Measurements from ENCODE around the gene KRTAP19-4. TPM values are rescaled to one million over a fixed set of nuclear protein-coding genes. Genes with fewer than 3 reads are reported as not detected.
"Not testable (repeated sequence)": the region's sequence is repeated elsewhere in the genome, so short reads cannot be mapped to it uniquely, and the experiment has no call there.

Gene KRTAP19-4
- total RNA-seq = not detected

GRCh38 chr21:30497065-30497464, at the start of gene KRTAP19-4:
Gene KRTAP19-4, minus strand, starts transcription at chr21:30497165. Its CDS starts 55 bp downstream, at chr21:30497110.
- DNase-seq = no peak

- DNase-seq = no peak
Measured at GRCh38 chr21:30541764-30542163, 44.8 kb upstream of the KRTAP19-4 start, which contains the start of gene KRTAP19-6. Gene KRTAP19-6, minus strand, starts transcription at chr21:30541864. Its CDS starts 31 bp downstream, at chr21:30541833.

GRCh38 chr21:30518876-30519275, 21.9 kb upstream of the KRTAP19-4 start:
- DNase-seq = no peak

GRCh38 chr21:30515681-30516080, 18.7 kb upstream of the KRTAP19-4 start:
- no peak for DNase-seq

- DNase-seq = not testable (repeated sequence)
Measured at GRCh38 chr21:30505621-30506205, 8.7 kb upstream of the KRTAP19-4 start.

GRCh38 chr21:30502041-30502440, 5.1 kb upstream of the KRTAP19-4 start, which contains the start of gene KRTAP19-5:
Gene KRTAP19-5, minus strand, starts transcription at chr21:30502141. Its CDS starts 51 bp downstream, at chr21:30502090.
- DNase-seq = no peak

- no peak for DNase-seq
Measured at GRCh38 chr21:30491963-30492428, 5.0 kb downstream of the KRTAP19-4 start, which contains the start of gene KRTAP19-3. Gene KRTAP19-3, minus strand, starts transcription at chr21:30492013. Its CDS starts 56 bp downstream, at chr21:30491957.

- no peak for DNase-seq
Measured at GRCh38 chr21:30487336-30487735, 9.6 kb downstream of the KRTAP19-4 start, which contains the start of gene KRTAP19-2. Gene KRTAP19-2, minus strand, starts transcription at chr21:30487436. Its CDS starts 88 bp downstream, at chr21:30487348.

GRCh38 chr21:30486180-30486579, 10.8 kb downstream of the KRTAP19-4 start:
- DNase-seq = no peak

GRCh38 chr21:30482130-30482529, 14.8 kb downstream of the KRTAP19-4 start:
- no peak for DNase-seq

- no peak for DNase-seq
Measured at GRCh38 chr21:30480145-30480544, 16.8 kb downstream of the KRTAP19-4 start, which contains the start of gene KRTAP19-1. Gene KRTAP19-1, minus strand, starts transcription at chr21:30480367. Its CDS starts 50 bp downstream, at chr21:30480317.

GRCh38 chr21:30479259-30479658, 17.7 kb downstream of the KRTAP19-4 start:
- DNase-seq = no peak

GRCh38 chr21:30478004-30478403, 19.0 kb downstream of the KRTAP19-4 start:
- no peak for DNase-seq

- no peak for DNase-seq
Measured at GRCh38 chr21:30468900-30469714, 27.9 kb downstream of the KRTAP19-4 start.

GRCh38 chr21:30463713-30464112, 33.3 kb downstream of the KRTAP19-4 start:
- DNase-seq = no peak

GRCh38 chr21:30448514-30448913, 48.5 kb downstream of the KRTAP19-4 start:
- no peak for DNase-seq

- no peak for DNase-seq
Measured at GRCh38 chr21:30447056-30447455, 49.9 kb downstream of the KRTAP19-4 start.

Small RNA genes within 50 kb of the gene (small RNA-seq; reads per million reads assigned to genes)
- gene AP000567.1 (ENCODE audit: low replicate concordance) = not detected
- gene KRTAP19-10P (ENCODE audit: low replicate concordance) = not detected
- not detected for gene KRTAP19-11P (ENCODE audit: low replicate concordance)
- gene KRTAP19-9P (ENCODE audit: low replicate concordance) = not detected

Other genes with a start within 250 kb of the KRTAP19-4 start
- 10.3 TPM for gene KRTAP24-1, start 214.2 kb downstream of the KRTAP19-4 start, total RNA-seq
- not detected for gene KRTAP25-1, start 207.7 kb downstream of the KRTAP19-4 start, total RNA-seq
- 3.6 TPM for gene KRTAP26-1, start 176.8 kb downstream of the KRTAP19-4 start, total RNA-seq
- gene KRTAP27-1, start 159.5 kb downstream of the KRTAP19-4 start, total RNA-seq = not detected
- gene KRTAP23-1, start 148.6 kb downstream of the KRTAP19-4 start, total RNA-seq = not detected
- gene KRTAP13-2, start 124.9 kb downstream of the KRTAP19-4 start, total RNA-seq = 2.9 TPM
- 0.99 TPM for gene KRTAP13-1, start 101.1 kb downstream of the KRTAP19-4 start, total RNA-seq
- not detected for gene KRTAP13-3, start 71.2 kb downstream of the KRTAP19-4 start, total RNA-seq
- gene KRTAP13-4, start 66.9 kb downstream of the KRTAP19-4 start, total RNA-seq = not detected
- gene KRTAP15-1, start 56.9 kb downstream of the KRTAP19-4 start, total RNA-seq = not detected
- gene KRTAP19-1, start 16.8 kb downstream of the KRTAP19-4 start, total RNA-seq = 11.4 TPM
- not detected for gene KRTAP19-2, start 9.7 kb downstream of the KRTAP19-4 start, total RNA-seq
- 9.7 TPM for gene KRTAP19-3, start 5.2 kb downstream of the KRTAP19-4 start, total RNA-seq
- gene KRTAP19-5, start 5.0 kb upstream of the KRTAP19-4 start, total RNA-seq = 25.9 TPM
- not detected for gene KRTAP19-6, start 44.7 kb upstream of the KRTAP19-4 start, total RNA-seq
- not detected for gene KRTAP19-7, start 64.1 kb upstream of the KRTAP19-4 start, total RNA-seq
- gene KRTAP22-2, start 93.2 kb upstream of the KRTAP19-4 start, total RNA-seq = not detected
- gene KRTAP6-3, start 95.3 kb upstream of the KRTAP19-4 start, total RNA-seq = not detected
- gene KRTAP6-2, start 101.7 kb upstream of the KRTAP19-4 start, total RNA-seq = not detected
- gene KRTAP22-1, start 103.9 kb upstream of the KRTAP19-4 start, total RNA-seq = not detected
- not detected for gene KRTAP6-1, start 116.8 kb upstream of the KRTAP19-4 start, total RNA-seq
- not detected for gene KRTAP20-1, start 119.3 kb upstream of the KRTAP19-4 start, total RNA-seq
- gene KRTAP20-4, start 123.5 kb upstream of the KRTAP19-4 start, total RNA-seq = not detected
- 1.2 TPM for gene KRTAP20-2, start 138.0 kb upstream of the KRTAP19-4 start, total RNA-seq
- not detected for gene KRTAP20-3, start 145.7 kb upstream of the KRTAP19-4 start, total RNA-seq
- not detected for gene KRTAP21-3, start 221.6 kb upstream of the KRTAP19-4 start, total RNA-seq